ENCODE measurements around the gene CDC23. TPM values are rescaled to one million over a fixed set of nuclear protein-coding genes. Genes with fewer than 3 reads are reported as not detected.

Gene CDC23
- polyA plus RNA-seq, 6 donors from 2014 or later, result 12.6 to 26.0 (median 14.1) TPM

GRCh38 chr5:138188626-138189025 lies 24.5 kb downstream of the CDC23 start:
- Mint-ChIP-seq H3K9me3 (peaks cover 0 to 2% (median 0%) of the 10 kb centered on the region in 7 donors), H3K27me3 (no peaks in the 10 kb centered on the region), H3K4me1 (no peaks in the 10 kb centered on the region), H3K36me3 (peaks cover 17 to 20% of the 10 kb centered on the region in 2 donors), H3K4me3 (no peak overlapping the region), H3K27ac (peak overlapping the region in 2 of 6 donors; percentile 38 to 88)
- DNase-seq (no peak), ATAC-seq (ENCODE audit: low read depth in 2 of 2) (no peak)

GRCh38 chr5:138186002-138186447 lies 27.1 kb downstream of the CDC23 start:
- H3K9me3 Mint-ChIP-seq, result no peaks in the 10 kb centered on the region
- ATAC-seq (ENCODE audit: low read depth in 2 of 2) (no peak), DNase-seq (no peak)
- no peaks in the 10 kb centered on the region for H3K27me3 Mint-ChIP-seq
- H3K27ac Mint-ChIP-seq, result peak overlapping the region in 3 of 6 donors; percentile 39 to 45 (median 41)
- H3K4me1 Mint-ChIP-seq, result no peaks in the 10 kb centered on the region
- H3K4me3 Mint-ChIP-seq, result no peak overlapping the region
- H3K36me3 Mint-ChIP-seq, result peaks cover 9 to 13% of the 10 kb centered on the region in 2 donors

- Mint-ChIP-seq H3K4me1 (peaks cover 0 to 6% (median 0%) of the 10 kb centered on the region in 3 donors), H3K27me3 (no peaks in the 10 kb centered on the region), H3K4me3 (no peak overlapping the region), H3K9me3 (no peaks in the 10 kb centered on the region), H3K36me3 (peaks cover 0 to 6% of the 10 kb centered on the region in 2 donors), H3K27ac (no peak overlapping the region)
- no peak for DNase-seq
- no peak for ATAC-seq (ENCODE audit: low read depth in 2 of 2)
Observed at GRCh38 chr5:138182808-138183207, 30.3 kb downstream of the CDC23 start.

- H3K4me3 Mint-ChIP-seq, result no peak overlapping the region
- no peak for ATAC-seq (ENCODE audit: low read depth in 2 of 2)
Observed at GRCh38 chr5:138180841-138181240, 32.3 kb downstream of the CDC23 start.

GRCh38 chr5:138180183-138180782 lies 32.8 kb downstream of the CDC23 start:
- Mint-ChIP-seq H3K4me3 (peak overlapping the region in 1 of 8 donors; percentile 9), H3K36me3 (no peaks in the 10 kb centered on the region), H3K4me1 (peaks cover 0 to 8% (median 0%) of the 10 kb centered on the region in 3 donors), H3K9me3 (no peaks in the 10 kb centered on the region), H3K27me3 (no peaks in the 10 kb centered on the region), H3K27ac (no peak overlapping the region)
- ATAC-seq (ENCODE audit: low read depth in 2 of 2), result no peak
- DNase-seq, result peak; percentile 29

More at GRCh38 chr5:138180841-138181240, 32.3 kb downstream of the CDC23 start:
- Mint-ChIP-seq H3K36me3 (no peaks in the 10 kb centered on the region), H3K9me3 (no peaks in the 10 kb centered on the region), H3K4me1 (peaks cover 0 to 8% (median 0%) of the 10 kb centered on the region in 3 donors), H3K27me3 (no peaks in the 10 kb centered on the region), H3K27ac (no peak overlapping the region)
- DNase-seq, result no peak

- H3K27me3 Mint-ChIP-seq, result no peaks in the 10 kb centered on the region
- H3K27ac Mint-ChIP-seq, result peak overlapping the region in 1 of 6 donors; percentile 50
- H3K4me3 Mint-ChIP-seq, result no peak overlapping the region
- no peaks in the 10 kb centered on the region for H3K9me3 Mint-ChIP-seq
- peaks cover 0 to 8% (median 0%) of the 10 kb centered on the region in 3 donors for H3K4me1 Mint-ChIP-seq
- ATAC-seq (ENCODE audit: low read depth in 2 of 2) (no peak), DNase-seq (no peak)
- no peaks in the 10 kb centered on the region for H3K36me3 Mint-ChIP-seq
Observed at GRCh38 chr5:138179277-138179857, 33.8 kb downstream of the CDC23 start.

- Mint-ChIP-seq H3K27me3 (no peaks in the 10 kb centered on the region), H3K36me3 (no peaks in the 10 kb centered on the region), H3K27ac (peak within 1 kb of the TSS in 1 of 6 donors; percentile 50), H3K4me3 (peak within 1 kb of the TSS in 1 of 8 donors; percentile 9), H3K9me3 (no peaks in the 10 kb centered on the region), H3K4me1 (peaks cover 0 to 9% (median 0%) of the 10 kb centered on the region in 3 donors)
- peak; percentile 83 to 87 for ATAC-seq (ENCODE audit: low read depth in 2 of 2)
- DNase-seq, result peak; percentile 84
Observed at GRCh38 chr5:138178516-138179276, 34.4 kb downstream of the CDC23 start, which contains the start of the genes BRD8 and KIF20A. Gene BRD8, minus strand, starts transcription at chr5:138178630. Its CDS starts 16 bp downstream, at chr5:138178614. Gene KIF20A, plus strand, starts transcription at chr5:138179112. Its CDS starts 569 bp downstream, at chr5:138179681.

GRCh38 chr5:138177941-138178515 lies 35.1 kb downstream of the CDC23 start:
- Mint-ChIP-seq H3K36me3 (no peaks in the 10 kb centered on the region), H3K9me3 (no peaks in the 10 kb centered on the region), H3K4me1 (peaks cover 0 to 12% (median 0%) of the 10 kb centered on the region in 3 donors), H3K27me3 (no peaks in the 10 kb centered on the region), H3K27ac (no peak overlapping the region), H3K4me3 (no peak overlapping the region)
- DNase-seq (peak; percentile 1), ATAC-seq (ENCODE audit: low read depth in 2 of 2) (peak; percentile 15 to 18)

GRCh38 chr5:138170299-138170698 lies 42.8 kb downstream of the CDC23 start:
- DNase-seq, result no peak
- Mint-ChIP-seq H3K4me1 (peaks cover 0 to 4% (median 0%) of the 10 kb centered on the region in 3 donors), H3K9me3 (no peaks in the 10 kb centered on the region), H3K36me3 (peaks cover 20 to 33% of the 10 kb centered on the region in 2 donors), H3K4me3 (no peak overlapping the region), H3K27ac (no peak overlapping the region), H3K27me3 (no peaks in the 10 kb centered on the region)
- ATAC-seq (ENCODE audit: low read depth in 2 of 2), result no peak

GRCh38 chr5:138169124-138169523 lies 44.0 kb downstream of the CDC23 start:
- H3K36me3 Mint-ChIP-seq, result peaks cover 29 to 45% of the 10 kb centered on the region in 2 donors
- no peaks in the 10 kb centered on the region for H3K9me3 Mint-ChIP-seq
- H3K4me1 Mint-ChIP-seq, result peaks cover 0 to 4% (median 4%) of the 10 kb centered on the region in 3 donors
- ATAC-seq (ENCODE audit: low read depth in 2 of 2), result no peak
- no peaks in the 10 kb centered on the region for H3K27me3 Mint-ChIP-seq
- no peak for DNase-seq
- no peak overlapping the region for H3K27ac Mint-ChIP-seq
- no peak overlapping the region for H3K4me3 Mint-ChIP-seq

- Mint-ChIP-seq H3K27ac (no peak overlapping the region), H3K4me3 (no peak overlapping the region), H3K4me1 (peaks cover 0 to 4% (median 0%) of the 10 kb centered on the region in 3 donors), H3K9me3 (no peaks in the 10 kb centered on the region), H3K36me3 (peaks cover 52 to 59% of the 10 kb centered on the region in 2 donors), H3K27me3 (no peaks in the 10 kb centered on the region)
- ATAC-seq (ENCODE audit: low read depth in 2 of 2), result no peak
- no peak for DNase-seq
Observed at GRCh38 chr5:138163721-138164120, 49.4 kb downstream of the CDC23 start.

GRCh38 chr5:138160706-138161105 lies 52.4 kb downstream of the CDC23 start:
- H3K27ac Mint-ChIP-seq, result no peak overlapping the region
- H3K4me3 Mint-ChIP-seq, result no peak overlapping the region
- peaks cover 0 to 4% (median 0%) of the 10 kb centered on the region in 3 donors for H3K4me1 Mint-ChIP-seq
- no peaks in the 10 kb centered on the region for H3K27me3 Mint-ChIP-seq
- H3K9me3 Mint-ChIP-seq, result no peaks in the 10 kb centered on the region
- DNase-seq, result no peak
- H3K36me3 Mint-ChIP-seq, result peaks cover 62 to 63% of the 10 kb centered on the region in 2 donors
- no peak for ATAC-seq (ENCODE audit: low read depth in 2 of 2)

- H3K27me3 Mint-ChIP-seq, result no peaks in the 10 kb centered on the region
- peaks cover 0 to 2% (median 0%) of the 10 kb centered on the region in 3 donors for H3K4me1 Mint-ChIP-seq
- ATAC-seq (ENCODE audit: low read depth in 2 of 2) (no peak), DNase-seq (no peak)
- H3K27ac Mint-ChIP-seq, result no peak overlapping the region
- H3K36me3 Mint-ChIP-seq, result peaks cover 52 to 57% of the 10 kb centered on the region in 2 donors
- no peaks in the 10 kb centered on the region for H3K9me3 Mint-ChIP-seq
- H3K4me3 Mint-ChIP-seq, result no peak overlapping the region
Observed at GRCh38 chr5:138159666-138160065, 53.5 kb downstream of the CDC23 start.
